Neural crest cell (in vitro differentiated cells): Measurements from ENCODE around the gene PLA2G2D. TPM values are rescaled to one million over a fixed set of nuclear protein-coding genes. Genes with fewer than 3 reads are reported as not detected.
A peak's percentile ranks its signal among the peaks of the same experiment; 100 is the strongest.

ENCODE experiments used
- DNase-seq: peaks from one replicate; pipeline ENCODE4 v3.0.0; 2021; ENCODE audit warnings: low read depth, mixed read lengths, low spot score
- H3K27ac Mint-ChIP-seq: one replicate; pipeline ENCODE4 v1.8.0; 2021; ENCODE audit warnings: mild to moderate bottlenecking, mixed read lengths; ENCODE audit not compliant: unreplicated experiment
- H3K27me3 Mint-ChIP-seq: 2 replicates; pipeline ENCODE4 v1.8.0; 2021; ENCODE audit warnings: low read depth, mild to moderate bottlenecking, mixed read lengths
- H3K36me3 Mint-ChIP-seq: 2 replicates; pipeline ENCODE4 v1.8.0; 2021; ENCODE audit warnings: low read depth, mild to moderate bottlenecking, mixed read lengths
- H3K4me1 Mint-ChIP-seq: 2 replicates; pipeline ENCODE4 v1.8.0; 2021; ENCODE audit warnings: mixed read lengths
- H3K4me3 Mint-ChIP-seq: one replicate; pipeline ENCODE4 v1.8.0; 2021; ENCODE audit warnings: mild to moderate bottlenecking, mixed read lengths
- H3K9me3 Mint-ChIP-seq: 2 replicates; pipeline ENCODE4 v1.8.0; 2021; ENCODE audit warnings: mixed read lengths
- CTCF ChIP-seq: fragments of 200-600 bp; sonication (generic); conservative IDR thresholded peaks from 2 replicates; pipeline ENCODE4 v1.5.0; 2021; ENCODE audit warnings: antibody characterized with exemption, mild to moderate bottlenecking
- long read RNA-seq: library from polyadenylated mRNA; unstranded; transcript quantifications from one replicate; pipeline ENCODE4 v2.0.0, GENCODE V29; 2020
- total RNA-seq: library from RNA; stranded (reverse); gene quantifications from 2 replicates; pipeline ENCODE4 v1.2.1, GENCODE V29; 2021

The PLA2G2D gene
- not detected in 2 replicates for total RNA-seq
- long read RNA-seq, result 0 reads

GRCh38 chr1:20119347-20119746 lies at the start of gene PLA2G2D:
Gene PLA2G2D (minus strand): TSS chr1:20119536. CDS start chr1:20119498, 38 bp downstream.
- Mint-ChIP-seq H3K4me3 (no peak within 1 kb of the TSS), H3K36me3 (no peaks in the 10 kb centered on the region), H3K27ac (no peak within 1 kb of the TSS), H3K4me1 (no peaks in the 10 kb centered on the region), H3K9me3 (no peaks in the 10 kb centered on the region), H3K27me3 (peaks cover 13% of the 10 kb centered on the region)
- no peak for TF ChIP-seq CTCF
- no peak for DNase-seq

GRCh38 chr1:20168564-20169491 lies 49.5 kb upstream of the PLA2G2D start:
- peaks cover 3% of the 10 kb centered on the region for H3K9me3 Mint-ChIP-seq
- no peaks in the 10 kb centered on the region for H3K36me3 Mint-ChIP-seq
- TF ChIP-seq CTCF, result no peak
- peaks cover 4% of the 10 kb centered on the region for H3K27me3 Mint-ChIP-seq
- DNase-seq, result no peak
- no peaks in the 10 kb centered on the region for H3K4me1 Mint-ChIP-seq
- H3K4me3 Mint-ChIP-seq, result no peak overlapping the region
- no peak overlapping the region for H3K27ac Mint-ChIP-seq

- H3K27ac Mint-ChIP-seq, result no peak overlapping the region
- H3K4me3 Mint-ChIP-seq, result no peak overlapping the region
- no peak for DNase-seq
- peaks cover 8% of the 10 kb centered on the region for H3K27me3 Mint-ChIP-seq
- no peaks in the 10 kb centered on the region for H3K4me1 Mint-ChIP-seq
- H3K9me3 Mint-ChIP-seq, result peaks cover 6% of the 10 kb centered on the region
- no peak for TF ChIP-seq CTCF
- no peaks in the 10 kb centered on the region for H3K36me3 Mint-ChIP-seq
These were observed 47.8 kb upstream of the PLA2G2D start for GRCh38 chr1:20167126-20167525.

GRCh38 chr1:20166051-20166450 lies 46.7 kb upstream of the PLA2G2D start:
- H3K9me3 Mint-ChIP-seq, result peaks cover 6% of the 10 kb centered on the region
- no peak for TF ChIP-seq CTCF
- no peaks in the 10 kb centered on the region for H3K36me3 Mint-ChIP-seq
- H3K27me3 Mint-ChIP-seq, result peaks cover 8% of the 10 kb centered on the region
- DNase-seq, result no peak
- H3K27ac Mint-ChIP-seq, result no peak overlapping the region
- no peaks in the 10 kb centered on the region for H3K4me1 Mint-ChIP-seq
- H3K4me3 Mint-ChIP-seq, result no peak overlapping the region

DNA sequence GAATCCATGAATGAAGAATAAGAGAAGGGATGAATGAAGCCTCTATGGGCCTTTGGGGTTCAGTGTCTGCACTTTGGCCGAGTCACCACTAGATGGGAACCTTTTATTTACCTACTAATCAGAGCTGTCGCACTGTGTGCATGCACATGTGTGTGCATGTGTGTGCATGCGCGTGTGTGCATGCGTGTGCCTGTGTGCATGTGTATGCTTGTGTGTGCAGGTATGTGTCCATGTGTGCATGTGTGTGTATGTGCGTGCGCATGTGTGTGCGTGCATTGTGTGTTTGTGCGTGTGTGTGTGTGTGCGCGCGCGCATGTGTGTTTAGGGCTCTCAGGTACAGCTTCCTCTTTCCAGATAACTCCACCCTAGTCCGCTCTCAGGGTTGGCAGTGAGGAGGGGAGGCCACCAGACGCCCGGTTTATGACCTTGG lies 46.2 kb upstream of the PLA2G2D start:
- H3K27me3 Mint-ChIP-seq, result peaks cover 8% of the 10 kb centered on the region
- H3K27ac Mint-ChIP-seq, result no peak overlapping the region
- TF ChIP-seq CTCF, result peak; percentile 42
- no peak for DNase-seq
- H3K4me3 Mint-ChIP-seq, result no peak overlapping the region
- H3K4me1 Mint-ChIP-seq, result no peaks in the 10 kb centered on the region
- peaks cover 6% of the 10 kb centered on the region for H3K9me3 Mint-ChIP-seq
- H3K36me3 Mint-ChIP-seq, result no peaks in the 10 kb centered on the region
